Measurements from ENCODE around the gene IFI6. TPM values are rescaled to one million over a fixed set of nuclear protein-coding genes. Genes with fewer than 3 reads are reported as not detected.

IFI6 gene, protein sequence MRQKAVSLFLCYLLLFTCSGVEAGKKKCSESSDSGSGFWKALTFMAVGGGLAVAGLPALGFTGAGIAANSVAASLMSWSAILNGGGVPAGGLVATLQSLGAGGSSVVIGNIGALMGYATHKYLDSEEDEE
- total RNA-seq, result 10 to 100 TPM in 1 of 2 donors, 1 to 10 TPM in 1; 5.9 to 52.4 TPM
- polyA plus RNA-seq, result 100 to 1,000 TPM; 286 to 339 TPM

DNA sequence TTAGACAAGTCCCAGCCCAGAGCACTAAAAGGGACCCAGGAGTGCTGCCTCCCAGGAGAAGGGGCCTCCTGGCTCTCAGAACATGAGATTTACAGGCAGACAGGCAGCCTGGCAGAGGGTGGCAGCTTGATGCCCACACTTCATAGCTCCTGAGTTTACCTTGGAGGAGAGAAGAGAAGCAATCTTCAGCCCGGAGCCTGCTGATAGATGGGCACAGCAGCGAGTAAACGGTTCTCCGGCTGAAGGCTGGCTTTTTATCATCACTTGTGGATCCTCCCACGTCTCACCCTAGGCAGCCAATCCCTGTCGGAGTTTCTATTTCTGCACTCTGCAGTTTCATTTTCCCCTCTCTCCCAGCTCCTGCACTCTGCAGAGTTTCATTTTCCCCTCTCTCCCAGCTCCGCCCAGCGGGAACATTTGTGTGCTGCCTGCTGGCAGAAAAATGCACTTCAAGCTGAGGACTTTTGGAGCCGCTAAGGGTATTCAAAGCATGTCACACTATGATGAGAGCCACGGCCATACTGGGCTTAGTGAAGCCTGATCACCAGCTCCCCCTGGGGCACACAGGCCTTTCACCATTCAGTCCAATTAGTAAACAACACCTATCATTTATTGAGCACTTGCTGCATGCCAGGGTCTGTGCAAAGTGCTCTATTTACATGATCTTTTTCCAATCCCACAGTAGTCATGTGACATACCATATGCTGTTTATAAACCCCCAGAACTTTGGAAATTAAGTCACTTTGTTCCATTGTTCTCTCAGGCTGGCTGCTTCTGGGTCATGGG lies at the start of gene IFI6:
Gene IFI6, minus strand, starts transcription at position 229 of the 786 bp plus-strand sequence. CDS start 2,878 bp downstream, outside the sequence.
- 0% methylated on average over 10 of the region's 10 CpGs for WGBS
- H3K4me1 ChIP-seq (ENCODE audit: control insufficient read depth in 4 of 4, insufficient read depth in 4 of 4, low read length in 3 of 4), result peaks cover 5 to 35% (median 23%) of the 10 kb centered on the region in 4 donors
- TF ChIP-seq EGR1 (IDR thresholded peaks at IDR 0.05; ENCODE audit: low read depth in 2 of 2), result peak; percentile 30 to 61
- TF ChIP-seq RAD21 (IDR thresholded peaks at IDR 0.05), result peak; percentile 66 to 77
- no peak for TF ChIP-seq FOXA1 (IDR thresholded peaks at IDR 0.05)
- TF ChIP-seq NR2F2 (IDR thresholded peaks at IDR 0.05), result no peak
- TF ChIP-seq, protein P1, sequence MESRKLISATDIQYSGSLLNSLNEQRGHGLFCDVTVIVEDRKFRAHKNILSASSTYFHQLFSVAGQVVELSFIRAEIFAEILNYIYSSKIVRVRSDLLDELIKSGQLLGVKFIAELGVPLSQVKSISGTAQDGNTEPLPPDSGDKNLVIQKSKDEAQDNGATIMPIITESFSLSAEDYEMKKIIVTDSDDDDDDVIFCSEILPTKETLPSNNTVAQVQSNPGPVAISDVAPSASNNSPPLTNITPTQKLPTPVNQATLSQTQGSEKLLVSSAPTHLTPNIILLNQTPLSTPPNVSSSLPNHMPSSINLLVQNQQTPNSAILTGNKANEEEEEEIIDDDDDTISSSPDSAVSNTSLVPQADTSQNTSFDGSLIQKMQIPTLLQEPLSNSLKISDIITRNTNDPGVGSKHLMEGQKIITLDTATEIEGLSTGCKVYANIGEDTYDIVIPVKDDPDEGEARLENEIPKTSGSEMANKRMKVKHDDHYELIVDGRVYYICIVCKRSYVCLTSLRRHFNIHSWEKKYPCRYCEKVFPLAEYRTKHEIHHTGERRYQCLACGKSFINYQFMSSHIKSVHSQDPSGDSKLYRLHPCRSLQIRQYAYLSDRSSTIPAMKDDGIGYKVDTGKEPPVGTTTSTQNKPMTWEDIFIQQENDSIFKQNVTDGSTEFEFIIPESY (IDR thresholded peaks at IDR 0.05), result peak; percentile 9
- no peak for TF ChIP-seq FOXA2 (IDR thresholded peaks at IDR 0.05)
- no peak for TF ChIP-seq HNF4G (IDR thresholded peaks at IDR 0.05)
- TF ChIP-seq, protein P2, sequence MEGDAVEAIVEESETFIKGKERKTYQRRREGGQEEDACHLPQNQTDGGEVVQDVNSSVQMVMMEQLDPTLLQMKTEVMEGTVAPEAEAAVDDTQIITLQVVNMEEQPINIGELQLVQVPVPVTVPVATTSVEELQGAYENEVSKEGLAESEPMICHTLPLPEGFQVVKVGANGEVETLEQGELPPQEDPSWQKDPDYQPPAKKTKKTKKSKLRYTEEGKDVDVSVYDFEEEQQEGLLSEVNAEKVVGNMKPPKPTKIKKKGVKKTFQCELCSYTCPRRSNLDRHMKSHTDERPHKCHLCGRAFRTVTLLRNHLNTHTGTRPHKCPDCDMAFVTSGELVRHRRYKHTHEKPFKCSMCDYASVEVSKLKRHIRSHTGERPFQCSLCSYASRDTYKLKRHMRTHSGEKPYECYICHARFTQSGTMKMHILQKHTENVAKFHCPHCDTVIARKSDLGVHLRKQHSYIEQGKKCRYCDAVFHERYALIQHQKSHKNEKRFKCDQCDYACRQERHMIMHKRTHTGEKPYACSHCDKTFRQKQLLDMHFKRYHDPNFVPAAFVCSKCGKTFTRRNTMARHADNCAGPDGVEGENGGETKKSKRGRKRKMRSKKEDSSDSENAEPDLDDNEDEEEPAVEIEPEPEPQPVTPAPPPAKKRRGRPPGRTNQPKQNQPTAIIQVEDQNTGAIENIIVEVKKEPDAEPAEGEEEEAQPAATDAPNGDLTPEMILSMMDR (IDR thresholded peaks at IDR 0.05; ENCODE audit: low read depth, low read length, missing input control), result peak; percentile 54
- TF ChIP-seq TAF1 (conservative IDR thresholded peaks at IDR 0.05), result peak; percentile 64
- TF ChIP-seq RXRA (IDR thresholded peaks at IDR 0.05), result peak; percentile 36 to 43
- TF ChIP-seq GABPA (IDR thresholded peaks at IDR 0.05 in 1 of 2, conservative IDR thresholded peaks at IDR 0.05 in 1 of 2), result peak in 1 of 2 donors; percentile 24
- peak; percentile 70 for TF ChIP-seq REST (IDR thresholded peaks at IDR 0.05)
- TF ChIP-seq, protein P3, sequence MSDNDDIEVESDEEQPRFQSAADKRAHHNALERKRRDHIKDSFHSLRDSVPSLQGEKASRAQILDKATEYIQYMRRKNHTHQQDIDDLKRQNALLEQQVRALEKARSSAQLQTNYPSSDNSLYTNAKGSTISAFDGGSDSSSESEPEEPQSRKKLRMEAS (IDR thresholded peaks at IDR 0.05), result peak; percentile 59
- TF ChIP-seq YY1 (IDR thresholded peaks at IDR 0.05), result peak; percentile 85
- peak in 1 of 2 donors; percentile 7 for TF ChIP-seq JUND (IDR thresholded peaks at IDR 0.05)
- TF ChIP-seq SP1 (IDR thresholded peaks at IDR 0.05), result peak; percentile 88
- TF ChIP-seq ATF3 (IDR thresholded peaks at IDR 0.05), result no peak
- peak in 1 of 2 donors; percentile 67 for TF ChIP-seq HNF4A (conservative IDR thresholded peaks at IDR 0.05)
- peaks cover 0 to 4% (median 4%) of the 10 kb centered on the region in 4 donors for H3K36me3 ChIP-seq (ENCODE audit: control insufficient read depth in 4 of 4, insufficient read depth in 3 of 4, low read depth in 1 of 4, low read length in 3 of 4)
- DNase-seq (ENCODE audit: low spot score), result peak; percentile 74
- H3K27ac ChIP-seq (ENCODE audit: low read depth in 1 of 2, low read length in 2 of 2), result peak within 1 kb of the TSS; percentile 77 to 82
- peak within 1 kb of the TSS; percentile 39 to 45 for H3K9ac ChIP-seq (ENCODE audit: low read depth in 1 of 2, low read length in 2 of 2)
- no peaks in the 10 kb centered on the region for H3K27me3 ChIP-seq (ENCODE audit: control insufficient read depth in 4 of 4, insufficient read depth in 4 of 4, low read length in 3 of 4)
- H3K9me3 ChIP-seq (ENCODE audit: control insufficient read depth in 4 of 4, low read length in 3 of 4), result no peaks in the 10 kb centered on the region
- H3K4me3 ChIP-seq (ENCODE audit: low read depth in 1 of 3, low read length in 3 of 3), result peak within 1 kb of the TSS; percentile 67 to 76 (median 70)
